WTC11 (cell line): ENCODE results near the gene MAPT. TPM values are rescaled to one million over a fixed set of nuclear protein-coding genes. Genes with fewer than 3 reads are reported as not detected.

ENCODE experiments used
- ATAC-seq: fragments of 200-7000 bp; cut with Tn5 transposase; 2 replicates; pipeline ENCODE4 v1.10.0; 2021; ENCODE audit warnings: mild to moderate bottlenecking, moderate library complexity
- CTCF ChIA-PET: fragments of 300-600 bp; sonication (Branson Sonifier 250); formaldehyde crosslinking; loops from one replicate; lab custom pipeline; 2021; ENCODE audit warnings: antibody characterized with exemption; lab: Charles Lee
- POLR2A ChIA-PET: fragments of 350-600 bp; sonication (Branson Sonifier 250); formaldehyde crosslinking; loops from one replicate; lab custom pipeline; 2021; ENCODE audit warnings: antibody characterized with exemption; lab: Charles Lee
- DNase-seq: peaks from one replicate; pipeline ENCODE4 v3.0.0; 2021; ENCODE audit warnings: low spot score
- H3K27ac Mint-ChIP-seq: 2 replicates; pipeline ENCODE4 v1.8.0; 2021; ENCODE audit warnings: mixed read lengths
- H3K27me3 Mint-ChIP-seq: 2 replicates; pipeline ENCODE4 v1.8.0; 2021; ENCODE audit warnings: low read depth, mild to moderate bottlenecking, moderate library complexity, mixed read lengths
- H3K36me3 Mint-ChIP-seq: 2 replicates; pipeline ENCODE4 v1.8.0; 2021; ENCODE audit warnings: mixed read lengths
- H3K4me1 Mint-ChIP-seq: 2 replicates; pipeline ENCODE4 v1.8.0; 2022; ENCODE audit warnings: mixed read lengths
- H3K4me3 Mint-ChIP-seq: 2 replicates; pipeline ENCODE4 v1.8.0; 2021; ENCODE audit warnings: mild to moderate bottlenecking, moderate library complexity, mixed read lengths
- H3K9me3 Mint-ChIP-seq: 2 replicates; pipeline ENCODE4 v1.8.0; 2021; ENCODE audit warnings: mixed read lengths
- ATF2 ChIP-seq: sonication (generic); formaldehyde crosslinking; IDR thresholded peaks from 2 replicates; pipeline ENCODE4 v1.8.1; 2022; ENCODE audit warnings: low read depth, missing genetic modification reagents, borderline replicate concordance
- ATF3 ChIP-seq: sonication (generic); formaldehyde crosslinking; conservative IDR thresholded peaks from 2 replicates; pipeline ENCODE4 v1.8.1; 2022; ENCODE audit warnings: mild to moderate bottlenecking, missing genetic modification reagents
- E2F5 ChIP-seq: sonication (generic); formaldehyde crosslinking; IDR thresholded peaks from 2 replicates; pipeline ENCODE4 v1.8.1; 2022; ENCODE audit warnings: mild to moderate bottlenecking, moderate library complexity, missing genetic modification reagents
- FOXP1 ChIP-seq: sonication (generic); formaldehyde crosslinking; IDR thresholded peaks from 2 replicates; pipeline ENCODE4 v1.8.0; 2022; ENCODE audit warnings: missing genetic modification reagents, mild to moderate bottlenecking, moderate library complexity, borderline replicate concordance
- GRHL2 ChIP-seq: fragments of 250-450 bp; sonication (Bioruptor Pico); IDR thresholded peaks from 2 replicates; pipeline ENCODE4 v1.8.0; 2022; ENCODE audit warnings: mild to moderate bottlenecking, moderate library complexity; ENCODE audit not compliant: insufficient replicate concordance, severe bottlenecking
- GTF2I ChIP-seq: fragments of 250-450 bp; sonication (Bioruptor Pico); conservative IDR thresholded peaks from 2 replicates; pipeline ENCODE4 v1.4.0; 2021; ENCODE audit warnings: mild to moderate bottlenecking
- HMGA2 ChIP-seq: fragments of 250-450 bp; sonication (Bioruptor Pico); IDR thresholded peaks from 2 replicates; pipeline ENCODE4 v1.4.0; 2021; ENCODE audit warnings: mild to moderate bottlenecking, moderate library complexity
- KAT7 ChIP-seq: sonication (generic); formaldehyde crosslinking; IDR thresholded peaks from 2 replicates; pipeline ENCODE4 v1.8.1; 2023; ENCODE audit warnings: missing genetic modification reagents, mild to moderate bottlenecking, borderline replicate concordance
- MLX ChIP-seq: sonication (generic); formaldehyde crosslinking; IDR thresholded peaks from 2 replicates; pipeline ENCODE4 v1.8.1; 2023; ENCODE audit warnings: mild to moderate bottlenecking, missing genetic modification reagents, moderate library complexity
- MXD4 ChIP-seq: fragments of 250-450 bp; sonication (Bioruptor Pico); IDR thresholded peaks from 2 replicates; pipeline ENCODE4 v1.8.0; 2021; ENCODE audit warnings: mild to moderate bottlenecking, moderate library complexity, borderline replicate concordance
- NFE2L1 ChIP-seq: sonication (generic); formaldehyde crosslinking; IDR thresholded peaks from 2 replicates; pipeline ENCODE4 v1.8.1; 2023; ENCODE audit warnings: missing genetic modification reagents
- NFYB ChIP-seq: sonication (generic); formaldehyde crosslinking; conservative IDR thresholded peaks from 2 replicates; pipeline ENCODE4 v1.8.0; 2022; ENCODE audit warnings: low read depth, missing genetic modification reagents
- NR1H2 ChIP-seq: sonication (generic); formaldehyde crosslinking; IDR thresholded peaks from 2 replicates; pipeline ENCODE4 v1.9.0; 2021; ENCODE audit warnings: mild to moderate bottlenecking, moderate library complexity, missing genetic modification reagents
- PRDM15 ChIP-seq: sonication (generic); formaldehyde crosslinking; IDR thresholded peaks from 2 replicates; pipeline ENCODE4 v1.8.0; 2022; ENCODE audit warnings: missing genetic modification reagents
- TCF7 ChIP-seq: sonication (generic); formaldehyde crosslinking; IDR thresholded peaks from 2 replicates; pipeline ENCODE4 v1.8.0; 2022; ENCODE audit warnings: mild to moderate bottlenecking, low read depth, missing genetic modification reagents, moderate library complexity
- ZNF121 ChIP-seq: sonication (generic); formaldehyde crosslinking; IDR thresholded peaks from 2 replicates; pipeline ENCODE4 v1.8.0; 2023; ENCODE audit warnings: missing genetic modification reagents
- ZNF416 ChIP-seq: fragments of 250-450 bp; sonication (Bioruptor Pico); IDR thresholded peaks from 2 replicates; pipeline ENCODE4 v1.9.0; 2021; ENCODE audit warnings: mild to moderate bottlenecking, inconsistent platforms
- ZNF671 ChIP-seq: fragments of 250-450 bp; sonication (Bioruptor Pico); IDR thresholded peaks from 2 replicates; pipeline ENCODE4 v1.8.0; 2021; ENCODE audit warnings: mild to moderate bottlenecking
- total RNA-seq: library from RNA; stranded (reverse); gene quantifications from 3 replicates; pipeline ENCODE4 v1.2.3, GENCODE V29; 2021

The MAPT gene
- total RNA-seq, 1 experiment from 2014 or later = 2.2 TPM

GRCh38 chr17:45914047-45914717, 19.8 kb downstream of the MAPT start:
- Mint-ChIP-seq H3K4me3 (no peak overlapping the region), H3K27me3 (peaks cover 7% of the 10 kb centered on the region), H3K27ac (no peak overlapping the region), H3K9me3 (peaks cover 16% of the 10 kb centered on the region), H3K4me1 (no peaks in the 10 kb centered on the region), H3K36me3 (peaks cover 11% of the 10 kb centered on the region)
- no peak for TF ChIP-seq NFYB (CRISPR knock-in tag)
- no peak for TF ChIP-seq ZNF671 (CRISPR knock-in tag)
- TF ChIP-seq MXD4 = no peak
- TF ChIP-seq NR1H2 (CRISPR knock-in tag) = no peak
- TF ChIP-seq KAT7 (CRISPR knock-in tag) = no peak
- no peak for TF ChIP-seq ATF3 (CRISPR knock-in tag)
- TF ChIP-seq TCF7 (CRISPR knock-in tag) = no peak
- no peak for TF ChIP-seq MLX
- TF ChIP-seq ATF2 (CRISPR knock-in tag) = no peak
- no peak for TF ChIP-seq FOXP1 (CRISPR knock-in tag)
- no peak for TF ChIP-seq ZNF121
- no peak for TF ChIP-seq GTF2I
- no peak for TF ChIP-seq HMGA2 (CRISPR knock-in tag)
- TF ChIP-seq ZNF416 (CRISPR knock-in tag) = no peak
- no peak for TF ChIP-seq GRHL2 (CRISPR knock-in tag)
- TF ChIP-seq PRDM15 (CRISPR knock-in tag) = no peak
- TF ChIP-seq NFE2L1 (CRISPR knock-in tag) = no peak
- CTCF ChIA-PET = interaction anchor here (0.5 to 1.4 kb wide), 3 partner anchors 58 to 700 kb away, joined by 3 to 8 read pairs (median 3); no protein-coding TSS in a partner anchor
- ATAC-seq (no peak), DNase-seq (no peak)
- POLR2A ChIA-PET = interaction anchor here (0.7 kb wide), 1 partner anchor 328 kb away, joined by 3 read pairs; no protein-coding TSS in a partner anchor

- Mint-ChIP-seq H3K27me3 (peaks cover 7% of the 10 kb centered on the region), H3K9me3 (peaks cover 16% of the 10 kb centered on the region), H3K36me3 (peaks cover 11% of the 10 kb centered on the region), H3K4me1 (no peaks in the 10 kb centered on the region), H3K27ac (no peak overlapping the region), H3K4me3 (no peak overlapping the region)
- ATAC-seq (no peak), DNase-seq (no peak)
- CTCF ChIA-PET = interaction anchor here (0.7 to 1.6 kb wide), 2 partner anchors 34 to 701 kb away, joined by 3 to 4 read pairs; no protein-coding TSS in a partner anchor
- no peak for TF ChIP-seq E2F5
- 0 out of 2 replicates have a peak, but pooled peaks have one; percentile 13 for TF ChIP-seq NFE2L1 (CRISPR knock-in tag)
- POLR2A ChIA-PET = interaction anchor here (0.6 kb wide), 1 partner anchor 229 kb away, joined by 4 read pairs; no protein-coding TSS in a partner anchor
Measured at GRCh38 chr17:45915263-45915662, 20.9 kb downstream of the MAPT start.
